ENCODE results near the gene SFSWAP. TPM values are rescaled to one million over a fixed set of nuclear protein-coding genes. Genes with fewer than 3 reads are reported as not detected.
"Not testable (repeated sequence)": the region's sequence is repeated elsewhere in the genome, so short reads cannot be mapped to it uniquely, and the experiment has no call there.

Gene SFSWAP
- total RNA-seq, 1 experiment from 2014 or later: 30.1 TPM

- not testable (repeated sequence) for DNase-seq (ENCODE audit: low spot score)
Observed at GRCh38 chr12:131679816-131680215, 31.1 kb upstream of the SFSWAP start.

GRCh38 chr12:131680392-131681256 is 30.3 kb upstream of the SFSWAP start:
- not testable (repeated sequence) for DNase-seq (ENCODE audit: low spot score)

GRCh38 chr12:131681257-131681620 is 29.7 kb upstream of the SFSWAP start:
- no peak for DNase-seq (ENCODE audit: low spot score)

- not testable (repeated sequence) for DNase-seq (ENCODE audit: low spot score)
Observed at GRCh38 chr12:131681746-131682509, 29.0 kb upstream of the SFSWAP start.

GRCh38 chr12:131682510-131682895 is 28.4 kb upstream of the SFSWAP start:
- no peak for DNase-seq (ENCODE audit: low spot score)

GRCh38 chr12:131683266-131684014 is 27.4 kb upstream of the SFSWAP start:
- DNase-seq (ENCODE audit: low spot score): no peak

GRCh38 chr12:131684015-131684725 is 26.7 kb upstream of the SFSWAP start:
- DNase-seq (ENCODE audit: low spot score): no peak

- DNase-seq (ENCODE audit: low spot score): no peak
Observed at GRCh38 chr12:131687346-131688125, 23.4 kb upstream of the SFSWAP start.

GRCh38 chr12:131688131-131688844 is 22.6 kb upstream of the SFSWAP start:
- DNase-seq (ENCODE audit: low spot score): no peak

- no peak for DNase-seq (ENCODE audit: low spot score)
Observed at GRCh38 chr12:131688845-131689154, 22.1 kb upstream of the SFSWAP start.

- DNase-seq (ENCODE audit: low spot score): no peak
Observed at GRCh38 chr12:131690320-131690719, 20.6 kb upstream of the SFSWAP start.

- DNase-seq (ENCODE audit: low spot score): no peak
Observed at GRCh38 chr12:131692431-131692830, 18.5 kb upstream of the SFSWAP start.

GRCh38 chr12:131693149-131693548 is 17.7 kb upstream of the SFSWAP start:
- no peak for DNase-seq (ENCODE audit: low spot score)

GRCh38 chr12:131694116-131694838 is 16.6 kb upstream of the SFSWAP start:
- no peak for DNase-seq (ENCODE audit: low spot score)

- no peak for DNase-seq (ENCODE audit: low spot score)
Observed at GRCh38 chr12:131695968-131696367, 14.9 kb upstream of the SFSWAP start.

- DNase-seq (ENCODE audit: low spot score): no peak
Observed at GRCh38 chr12:131698286-131698685, 12.6 kb upstream of the SFSWAP start.

GRCh38 chr12:131699434-131699833 is 11.5 kb upstream of the SFSWAP start:
- peak; percentile 42 for DNase-seq (ENCODE audit: low spot score)

- DNase-seq (ENCODE audit: low spot score): no peak
Observed at GRCh38 chr12:131700271-131700670, 10.6 kb upstream of the SFSWAP start.

GRCh38 chr12:131701705-131702572 is 9.0 kb upstream of the SFSWAP start:
- no peak for DNase-seq (ENCODE audit: low spot score)

Data from A172 (cell line).